B cell (primary cell): ENCODE results near the gene TBC1D3G.
"Not testable (repeated sequence)": the region's sequence is repeated elsewhere in the genome, so short reads cannot be mapped to it uniquely, and the experiment has no call there.

Source experiments
- CTCF ChIP-seq: fragments of 200-600 bp; IDR thresholded peaks from one replicate; pipeline ENCODE4 v1.8.0; 2022; ENCODE audit warnings: antibody characterized with exemption, mild to moderate bottlenecking
- EZH2 ChIP-seq: IDR thresholded peaks from 2 replicates; pipeline ENCODE4 v1.6.1; 2012; ENCODE audit warnings: borderline replicate concordance, low read depth, mild to moderate bottlenecking, moderate library complexity, low read length; ENCODE audit not compliant: insufficient read depth, poor library complexity, severe bottlenecking

DNA sequence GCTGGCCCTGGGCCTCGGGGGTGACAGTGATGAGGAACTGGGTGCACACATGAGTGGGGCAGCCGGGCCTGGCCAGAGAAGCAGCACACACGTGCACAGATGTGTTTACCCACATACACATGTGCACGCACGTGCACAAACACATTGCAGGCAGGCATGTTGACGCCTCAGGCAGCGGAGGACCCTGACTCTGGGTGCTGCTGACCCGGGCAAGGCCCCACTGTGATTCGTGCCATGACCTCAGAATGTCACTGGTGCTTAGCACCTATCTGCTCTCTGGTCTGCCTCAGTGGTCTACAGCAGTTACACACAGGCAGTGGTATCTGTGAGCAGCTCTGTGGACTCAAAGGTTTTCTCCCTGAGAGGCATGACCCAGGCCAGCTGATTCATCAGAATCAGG, at the start of gene TBC1D3G:
- not testable (repeated sequence) for TF ChIP-seq CTCF, EZH2
